A549 (cell line): ENCODE data around the gene KIAA0040. TPM values are rescaled to one million over a fixed set of nuclear protein-coding genes. Genes with fewer than 3 reads are reported as not detected.

Experiments used
- ATAC-seq, 2 experiments: fragments of 200-7000 bp in 1 of 2; fragments of >200 bp in 1 of 2; cut with Nextera tagmentation in 1 of 2; cut with Tn5 transposase in 1 of 2; 3 replicates each; pipeline versions ENCODE4 v1.8.0 to v1.9.1; 2018 to 2020; ENCODE audit warnings: mild to moderate bottlenecking in 1 of 2, moderate library complexity in 1 of 2
- CTCF ChIA-PET: fragments of 300-600 bp; sonication (Branson Sonifier 250); formaldehyde crosslinking; extraction: SDS; loops from one replicate; lab custom pipeline; 2021; ENCODE audit warnings: antibody characterized with exemption, inconsistent platforms; lab: Yijun Ruan, JAX
- POLR2A ChIA-PET: fragments of 350-600 bp; formaldehyde crosslinking; extraction: SDS; loops from one replicate; lab custom pipeline; 2021; ENCODE audit warnings: antibody characterized with exemption, inconsistent platforms; lab: Yijun Ruan, JAX
- DNase-seq, 2 experiments: peaks; one replicate each; pipeline versions ENCODE4 v3.0.0 to v3.0.0-alpha.2; 2011 to 2016; ENCODE audit warnings: low read depth in 1 of 2, low spot score in 1 of 2
- FAIRE-seq: peaks from 2 replicates; lab custom pipeline; 2011; peaks lifted over from hg19 to GRCh38; lab: Jason Lieb, UNC
- H3K27ac ChIP-seq, 2 experiments: fragments of >200 bp; sonication (Bioruptor Twin); formaldehyde crosslinking; 3 replicates each; pipeline ENCODE4 v1.5.1; 2016 to 2017
- H3K4me1 ChIP-seq: fragments of >200 bp; sonication (Bioruptor Twin); formaldehyde crosslinking; 3 replicates; pipeline ENCODE4 v1.6.1; 2016
- H3K4me2 ChIP-seq: fragments of >200 bp; sonication (Bioruptor Twin); formaldehyde crosslinking; 3 replicates; pipeline ENCODE4 v1.6.1; 2016
- H3K4me3 ChIP-seq: fragments of >200 bp; sonication (Bioruptor Twin); formaldehyde crosslinking; 3 replicates; pipeline ENCODE4 v1.5.1; 2016
- H3K9me3 ChIP-seq: fragments of >200 bp; sonication (Bioruptor Twin); formaldehyde crosslinking; 3 replicates; pipeline ENCODE4 v1.6.1; 2016
- BHLHE40 ChIP-seq: IDR thresholded peaks from 2 replicates; pipeline ENCODE4 v1.6.1; 2012; ENCODE audit warnings: low read depth, low read length, inconsistent platforms
- CEBPB ChIP-seq, 2 experiments: fragments of >200 bp in 1 of 2; sonication (Bioruptor Twin) in 1 of 2; formaldehyde crosslinking in 1 of 2; IDR thresholded peaks; 2 replicates each; pipeline ENCODE4 v1.6.1; 2012 to 2016
- CHD2 ChIP-seq: fragments of 150-350 bp; IDR thresholded peaks from 2 replicates; pipeline ENCODE4 v1.6.1; 2014; ENCODE audit warnings: low read length; ENCODE audit not compliant: partially characterized antibody
- CTCF ChIP-seq: fragments of >200 bp; sonication (Bioruptor Twin); formaldehyde crosslinking; IDR thresholded peaks from 3 replicates; pipeline ENCODE4 v1.5.1; 2016
- EHF ChIP-seq: fragments of 250-450 bp; sonication (Bioruptor Pico); IDR thresholded peaks from 2 replicates; pipeline ENCODE4 v1.5.0; 2020; ENCODE audit warnings: mild to moderate bottlenecking
- EHMT2 ChIP-seq: fragments of 200-600 bp; sonication (generic); IDR thresholded peaks from 2 replicates; pipeline ENCODE4 v1.6.1; 2016; ENCODE audit warnings: antibody characterized with exemption, low read depth, mild to moderate bottlenecking, moderate library complexity
- ELK1 ChIP-seq: fragments of 150-350 bp; IDR thresholded peaks from 2 replicates; pipeline ENCODE4 v1.6.1; 2014; ENCODE audit warnings: low read depth, mild to moderate bottlenecking, low read length
- HDAC2 ChIP-seq: fragments of 200-600 bp; sonication (generic); IDR thresholded peaks from 2 replicates; pipeline ENCODE4 v1.6.1; 2016
- HOXB5 ChIP-seq: fragments of 250-450 bp; sonication (Bioruptor Pico); IDR thresholded peaks from 2 replicates; pipeline ENCODE4 v1.5.0; 2020; ENCODE audit warnings: mild to moderate bottlenecking, moderate library complexity
- JUNB ChIP-seq: fragments of >200 bp; sonication (Bioruptor Twin); formaldehyde crosslinking; IDR thresholded peaks from 2 replicates; pipeline ENCODE4 v1.6.1; 2016
- KDM1A ChIP-seq: fragments of 200-600 bp; sonication (generic); IDR thresholded peaks from 2 replicates; pipeline ENCODE4 v1.6.1; 2016; ENCODE audit warnings: low read depth, mild to moderate bottlenecking
- KDM5A ChIP-seq: fragments of 200-600 bp; sonication (generic); IDR thresholded peaks from 2 replicates; pipeline ENCODE4 v1.6.1; 2016; ENCODE audit warnings: antibody characterized with exemption, mild to moderate bottlenecking
- MAFK ChIP-seq: fragments of 450-650 bp; IDR thresholded peaks from 2 replicates; pipeline ENCODE4 v1.6.1; 2014; ENCODE audit not compliant: partially characterized antibody
- MAZ ChIP-seq: fragments of 150-350 bp; IDR thresholded peaks from 2 replicates; pipeline ENCODE4 v1.6.1; 2014; ENCODE audit warnings: antibody characterized with exemption, low read depth, low read length, borderline replicate concordance
- MYC ChIP-seq: IDR thresholded peaks from 2 replicates; pipeline ENCODE4 v1.6.1; 2012; ENCODE audit warnings: mild to moderate bottlenecking, inconsistent platforms, low read length, improper control_type of control experiment, borderline replicate concordance
- NFE2L2 ChIP-seq: fragments of 150-350 bp; conservative IDR thresholded peaks from 2 replicates; pipeline ENCODE4 v1.6.1; 2014; ENCODE audit warnings: low read length
- PHF8 ChIP-seq: fragments of 200-600 bp; sonication (generic); IDR thresholded peaks from 2 replicates; pipeline ENCODE4 v1.6.1; 2016; ENCODE audit warnings: low read depth, mild to moderate bottlenecking, antibody characterized with exemption, moderate library complexity, borderline replicate concordance
- RARB ChIP-seq: fragments of 250-450 bp; sonication (Bioruptor Pico); IDR thresholded peaks from 2 replicates; pipeline ENCODE4 v1.8.0; 2021; ENCODE audit warnings: mild to moderate bottlenecking, moderate library complexity
- REST ChIP-seq: fragments of 200-600 bp; sonication (generic); IDR thresholded peaks from 2 replicates; pipeline ENCODE4 v1.6.1; 2016; ENCODE audit warnings: antibody characterized with exemption, mild to moderate bottlenecking, moderate library complexity
- RFX5 ChIP-seq: fragments of 450-650 bp; IDR thresholded peaks from 2 replicates; pipeline ENCODE4 v1.7.1; 2014; ENCODE audit warnings: antibody characterized with exemption, mild to moderate bottlenecking, moderate library complexity
- SMC3 ChIP-seq: fragments of >200 bp; sonication (Bioruptor Twin); formaldehyde crosslinking; IDR thresholded peaks from 3 replicates; pipeline ENCODE4 v1.6.1; 2018; ENCODE audit warnings: inconsistent platforms
- SREBF2 ChIP-seq: fragments of 450-650 bp; IDR thresholded peaks from 2 replicates; pipeline ENCODE4 v1.6.1; 2014; ENCODE audit warnings: mild to moderate bottlenecking, moderate library complexity
- TP53 ChIP-seq: fragments of 250-450 bp; sonication (Bioruptor Pico); IDR thresholded peaks from 2 replicates; pipeline ENCODE4 v1.5.0; 2021; ENCODE audit warnings: mild to moderate bottlenecking, moderate library complexity
- USF2 ChIP-seq: fragments of 450-650 bp; IDR thresholded peaks from 2 replicates; pipeline ENCODE4 v1.6.1; 2014; ENCODE audit warnings: antibody characterized with exemption
- ZFP36 ChIP-seq: fragments of 450-650 bp; IDR thresholded peaks from 2 replicates; pipeline ENCODE4 v1.6.1; 2014; ENCODE audit warnings: borderline replicate concordance; ENCODE audit not compliant: partially characterized antibody
- ZSCAN20 ChIP-seq: fragments of 250-450 bp; sonication (Bioruptor Pico); IDR thresholded peaks from 2 replicates; pipeline ENCODE4 v1.8.0; 2022; ENCODE audit warnings: mild to moderate bottlenecking, moderate library complexity
- WGBS: methylation state at CpG from one replicate; pipeline ENCODE4 v1.1.6; 2017; ENCODE audit errors: missing lambda C conversion rate; 5-methylcytosine and 5-hydroxymethylcytosine counted together
- polyA plus RNA-seq, 4 experiments: library from polyadenylated mRNA; depleted of rRNA in 3 of 4; stranded (reverse); fragments of >200 nt; fragmentation: RNase III in 1 of 4; extraction: RNeasy Plus Mini Kit Qiagen cat#74134 plus additional on column Dnase treatment in 1 of 4; gene quantifications; 2 replicates in 3 of 4; 3 replicates in 1 of 4; pipeline ENCODE4 v1.2.3, GENCODE V29; 2011 to 2017

KIAA0040 gene
- polyA plus RNA-seq, 2 of the 4 experiments (the other 2 are of a cell fraction) = 0.21 to 1.1 TPM

- TF ChIP-seq ELK1 (no peak), EHMT2 (no peak), ZSCAN20 (CRISPR knock-in tag) (no peak), NFE2L2 (no peak), BHLHE40 (no peak), RARB (CRISPR knock-in tag) (no peak), SMC3 (no peak), CTCF (no peak), KDM1A (no peak)
These were observed 58.7 kb downstream of the KIAA0040 start (continued) for GRCh38 chr1:175133673-175134435.

- no peak for DNase-seq
- ATAC-seq = no peak
- 23% methylated on average over 1 of the region's 1 CpG for WGBS
- H3K4me1 ChIP-seq = no peaks in the 10 kb centered on the region
- no peaks in the 10 kb centered on the region for H3K9me3 ChIP-seq
- H3K4me2 ChIP-seq = no peak overlapping the region
- CTCF ChIA-PET = interaction anchor here (0.7 to 6.9 kb wide), 4 partner anchors 9 to 27 kb away, joined by 3 to 36 read pairs (median 4); no protein-coding TSS in a partner anchor
- no peak overlapping the region for H3K4me3 ChIP-seq
- POLR2A ChIA-PET = no interaction called here
- FAIRE-seq = no peak
- no peak overlapping the region for H3K27ac ChIP-seq
- no peak for TF ChIP-seq CHD2
- TF ChIP-seq ZFP36 = no peak
- TF ChIP-seq MAFK = no peak
- no peak for TF ChIP-seq EHMT2
- TF ChIP-seq CTCF = no peak
- TF ChIP-seq, all 56 proteins: peak for 0
These were observed 60.1 kb downstream of the KIAA0040 start for GRCh38 chr1:175132436-175132835.

- Histone ChIP-seq H3K27ac (no peak overlapping the region), H3K4me1 (no peaks in the 10 kb centered on the region), H3K4me3 (no peak overlapping the region), H3K9me3 (no peaks in the 10 kb centered on the region), H3K4me2 (no peak overlapping the region)
- ChIA-PET CTCF (interaction anchor here (1.5 kb wide), 1 partner anchor 24 kb away, joined by 4 read pairs; no protein-coding TSS in a partner anchor), POLR2A (no interaction called here)
- ATAC-seq (no peak), FAIRE-seq (no peak), DNase-seq (no peak)
- WGBS = 54% methylated on average over 1 of the region's 1 CpG
- TF ChIP-seq HOXB5 (CRISPR knock-in tag) = no peak
- no peak for TF ChIP-seq TP53 (CRISPR knock-in tag)
- TF ChIP-seq HDAC2 = no peak
- no peak for TF ChIP-seq RARB (CRISPR knock-in tag)
- TF ChIP-seq MYC = no peak
- no peak for TF ChIP-seq KDM5A
- no peak for TF ChIP-seq NFE2L2
- no peak for TF ChIP-seq SREBF2
- TF ChIP-seq RFX5 = no peak
- TF ChIP-seq CEBPB (IDR thresholded peaks at IDR 0.05) = no peak
- TF ChIP-seq PHF8 = no peak
- TF ChIP-seq JUNB = no peak
- no peak for TF ChIP-seq EHF (CRISPR knock-in tag)
- no peak for TF ChIP-seq MAZ
- TF ChIP-seq USF2 = no peak
- no peak for TF ChIP-seq REST
These were observed 61.5 kb downstream of the KIAA0040 start for GRCh38 chr1:175131095-175131494.
